HG02763 (cell line): ENCODE measurements around the gene AP1G2.

Experiments used
- ATAC-seq: cut with Tn5 transposase; IDR thresholded peaks from one replicate; pipeline ENCODE4 v1.9.1; 2021; ENCODE audit warnings: mild to moderate bottlenecking, moderate library complexity; ENCODE audit not compliant: unreplicated experiment

AP1G2 gene

GRCh38 chr14:23571701-23572523 lies 4.3 kb upstream of the AP1G2 start:
- ATAC-seq: no peak

GRCh38 chr14:23570806-23571483 lies 3.4 kb upstream of the AP1G2 start:
- ATAC-seq: no peak

- ATAC-seq: no peak
These were observed 2.0 kb upstream of the AP1G2 start for GRCh38 chr14:23569443-23570151.

- no peak for ATAC-seq
These were observed 1.2 kb upstream of the AP1G2 start for GRCh38 chr14:23568600-23569331.

GRCh38 chr14:23568021-23568599 lies 519 bp upstream of the AP1G2 start:
- ATAC-seq: no peak

GRCh38 chr14:23566778-23567185 lies 809 bp downstream of the AP1G2 start:
- no peak for ATAC-seq

GRCh38 chr14:23566112-23566777 lies 1.3 kb downstream of the AP1G2 start:
- no peak for ATAC-seq

GRCh38 chr14:23565626-23566025 lies 2.0 kb downstream of the AP1G2 start:
- no peak for ATAC-seq

- no peak for ATAC-seq
These were observed 2.7 kb downstream of the AP1G2 start for GRCh38 chr14:23564876-23565275.

GRCh38 chr14:23564181-23564812 lies 3.3 kb downstream of the AP1G2 start:
- no peak for ATAC-seq

GRCh38 chr14:23563473-23564180 lies 4.0 kb downstream of the AP1G2 start:
- no peak for ATAC-seq

- ATAC-seq: no peak
These were observed 4.6 kb downstream of the AP1G2 start for GRCh38 chr14:23562822-23563472.

- ATAC-seq: no peak
These were observed 5.4 kb downstream of the AP1G2 start for GRCh38 chr14:23561873-23562821.

GRCh38 chr14:23561259-23561658 lies 6.3 kb downstream of the AP1G2 start:
- ATAC-seq: no peak

GRCh38 chr14:23559926-23560520 lies 7.6 kb downstream of the AP1G2 start:
- no peak for ATAC-seq

- ATAC-seq: no peak
These were observed 8.3 kb downstream of the AP1G2 start for GRCh38 chr14:23559010-23559925.
